GM21447 (cell line): ENCODE data around the gene SLC6A9.
A peak's percentile ranks its signal among the peaks of the same experiment; 100 is the strongest.

Source experiments
- ATAC-seq: cut with Tn5 transposase; IDR thresholded peaks from one replicate; pipeline ENCODE4 v1.9.1; 2021; ENCODE audit not compliant: unreplicated experiment

The SLC6A9 gene

GRCh38 chr1:44029911-44030604 is 1.2 kb downstream of the SLC6A9 start:
- ATAC-seq = peak; percentile 83

GRCh38 chr1:44029260-44029910 is 1.9 kb downstream of the SLC6A9 start:
- ATAC-seq = peak; percentile 17

- no peak for ATAC-seq
These were observed 3.9 kb downstream of the SLC6A9 start for GRCh38 chr1:44027320-44027719.

DNA sequence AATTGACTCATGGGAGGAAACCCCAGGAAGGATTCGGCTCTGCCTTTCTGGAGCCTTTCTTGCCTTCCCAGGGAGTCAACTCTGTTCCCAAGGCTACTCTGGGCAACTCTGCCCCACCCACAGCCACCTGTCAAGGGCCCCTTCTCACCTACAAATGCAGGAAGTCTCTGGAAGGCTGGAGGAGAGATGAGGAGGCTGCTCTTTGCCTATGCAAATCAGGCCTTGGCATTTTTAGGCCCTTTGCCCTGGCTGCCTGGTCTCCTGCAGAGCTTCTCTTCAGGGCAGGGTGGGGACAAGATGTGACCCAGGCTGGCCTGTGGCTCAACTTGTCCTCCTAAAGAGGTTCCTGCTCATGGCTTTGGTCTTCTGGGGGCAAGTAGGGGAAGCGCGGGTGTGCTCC is 5.4 kb downstream of the SLC6A9 start:
- no peak for ATAC-seq

DNA sequence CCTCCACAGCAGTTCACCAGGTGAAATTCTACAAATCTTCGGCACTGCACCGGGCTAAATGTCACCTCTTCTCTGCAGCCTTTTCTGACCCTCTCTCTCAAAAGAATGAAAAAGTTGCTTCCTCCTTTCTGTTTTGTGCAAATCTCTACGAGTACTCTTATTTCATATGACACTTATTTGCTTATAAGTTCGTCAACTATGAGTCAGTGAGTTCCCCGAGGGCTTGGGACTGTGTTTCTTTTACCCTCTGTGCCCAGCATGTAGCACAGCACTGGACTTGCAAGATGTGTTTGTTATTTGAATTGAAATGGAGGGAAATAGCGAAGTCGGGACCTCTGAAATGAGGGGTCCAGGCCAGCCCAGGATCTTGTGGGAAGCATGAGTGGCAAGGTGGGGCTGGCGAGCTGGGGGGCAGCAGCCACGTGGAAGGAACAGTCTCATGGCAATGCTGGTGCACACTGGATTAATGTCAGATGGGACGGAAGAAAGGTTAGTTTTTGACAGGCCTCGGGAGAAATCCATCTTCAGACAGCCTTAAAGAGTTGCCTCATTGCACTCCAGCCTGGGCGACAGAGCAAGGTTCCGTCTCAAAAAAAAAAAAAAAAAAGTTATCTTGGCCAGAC is 6.2 kb downstream of the SLC6A9 start:
- ATAC-seq = no peak

DNA sequence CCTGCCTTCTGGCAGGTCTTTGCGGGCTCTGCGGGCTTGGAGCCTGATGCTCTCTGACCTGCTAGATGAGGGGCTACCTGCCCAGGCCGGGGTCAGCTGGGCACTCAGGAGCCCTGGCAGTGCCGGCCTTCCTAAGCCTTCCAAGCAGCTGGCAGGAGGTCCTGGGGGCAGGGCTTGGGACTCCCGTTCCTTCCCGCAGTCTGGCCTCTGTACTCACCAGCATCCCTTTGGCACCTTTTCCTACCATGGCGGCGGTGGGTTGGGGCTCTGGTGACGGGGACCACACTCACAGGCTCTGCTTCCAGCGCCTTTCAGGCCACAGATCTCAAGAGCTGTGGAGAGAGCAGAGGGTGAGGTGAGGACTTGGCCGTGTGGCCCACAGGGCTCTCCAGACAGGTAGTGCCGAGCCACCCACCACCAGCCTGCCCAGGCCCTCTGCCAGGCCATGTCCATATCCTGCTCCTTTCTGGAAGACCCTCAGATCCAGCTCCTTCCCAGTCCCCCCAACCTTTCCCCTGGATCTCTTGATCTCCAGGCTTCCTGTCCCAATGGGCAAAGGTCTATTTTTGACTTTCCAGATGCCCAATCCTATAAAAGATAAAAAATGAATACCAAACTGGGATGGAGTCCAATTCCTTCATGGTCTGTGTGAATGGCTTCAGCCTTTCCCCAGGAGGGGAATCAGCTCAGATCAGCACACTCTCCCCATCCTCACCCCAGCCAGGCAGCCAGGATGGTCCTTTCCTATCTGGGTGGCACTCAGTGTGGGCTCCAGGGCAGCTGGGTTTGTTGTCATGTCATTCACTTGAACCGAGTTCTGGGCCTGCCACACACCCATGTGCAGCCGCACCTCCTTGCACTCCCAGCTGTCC is 7.0 kb downstream of the SLC6A9 start:
- ATAC-seq = no peak

DNA sequence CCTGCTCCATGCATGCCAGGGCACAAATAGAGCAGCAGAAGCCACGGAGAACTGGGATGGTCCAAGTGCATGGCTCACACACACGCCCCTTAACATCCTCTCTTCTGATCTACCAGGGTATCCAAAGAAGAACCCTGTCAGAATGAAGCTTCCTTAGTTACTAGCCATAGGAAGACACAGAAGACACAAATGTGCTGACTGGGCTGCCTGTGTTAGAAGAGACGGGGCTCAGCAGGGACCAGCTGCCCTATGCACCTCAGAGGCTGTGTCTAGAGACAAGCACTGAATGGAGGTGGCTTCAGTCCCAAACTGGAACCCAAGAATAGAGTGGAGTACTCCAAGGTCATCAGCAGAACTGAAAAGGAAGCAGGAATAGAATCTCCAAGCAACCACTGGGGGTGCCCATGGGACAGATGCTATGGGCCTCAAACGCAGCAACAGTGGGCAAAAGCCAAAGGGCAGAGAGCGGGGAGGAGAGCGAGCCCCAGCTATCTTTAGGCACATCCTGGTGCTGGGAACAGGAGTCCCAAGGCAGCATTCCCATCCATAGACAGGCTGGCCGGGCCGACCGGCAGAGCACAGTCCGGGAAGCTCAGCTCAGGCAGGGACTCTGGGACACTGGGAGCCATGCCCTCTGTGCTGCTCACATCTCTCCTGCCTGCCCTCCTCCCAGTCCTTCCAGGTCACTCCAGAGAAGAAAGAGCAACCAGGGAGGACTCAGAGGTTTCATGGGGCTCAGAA is 9.5 kb downstream of the SLC6A9 start:
- no peak for ATAC-seq

DNA sequence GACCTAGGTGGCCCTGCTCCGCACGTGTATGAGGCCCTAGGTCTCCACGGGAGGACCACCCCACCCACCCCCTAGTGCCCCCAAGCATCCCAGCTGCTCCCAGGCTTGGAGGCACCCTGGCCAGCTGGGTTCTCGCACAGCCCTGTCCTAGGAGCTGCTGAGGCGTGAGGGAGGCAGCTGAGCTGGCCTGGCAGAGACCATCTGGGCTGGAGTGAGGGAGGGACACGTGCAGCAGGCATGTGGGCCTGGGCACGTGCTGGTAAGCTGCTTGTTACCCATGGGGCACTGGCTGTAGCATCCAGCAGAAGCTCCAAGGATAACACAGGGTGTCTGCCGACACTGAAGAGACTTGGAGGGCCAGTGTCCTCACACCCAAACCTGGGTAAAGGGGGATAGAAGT is 10.1 kb downstream of the SLC6A9 start:
- no peak for ATAC-seq

DNA sequence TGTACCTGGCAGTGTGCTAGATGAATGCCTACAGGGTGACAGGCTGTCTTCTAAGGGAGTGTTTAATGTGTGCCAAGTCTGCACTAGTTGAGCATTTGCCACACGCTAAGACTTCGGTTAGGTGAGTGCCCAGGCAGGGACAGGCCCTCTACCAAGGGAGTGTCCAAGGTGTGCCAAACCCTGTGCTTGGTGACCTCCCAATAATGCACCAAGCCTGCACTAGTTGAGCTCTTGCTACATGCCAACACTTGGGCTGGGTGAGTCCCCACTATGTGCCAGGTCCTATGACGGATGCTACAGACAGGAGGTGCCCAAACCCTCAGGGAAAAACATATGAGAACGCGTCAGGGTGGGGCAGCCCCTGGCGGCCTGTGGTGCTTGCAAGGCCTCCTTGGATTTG is 10.8 kb downstream of the SLC6A9 start:
- no peak for ATAC-seq

- no peak for ATAC-seq
These were observed 11.8 kb downstream of the SLC6A9 start for GRCh38 chr1:44019466-44019948.

DNA sequence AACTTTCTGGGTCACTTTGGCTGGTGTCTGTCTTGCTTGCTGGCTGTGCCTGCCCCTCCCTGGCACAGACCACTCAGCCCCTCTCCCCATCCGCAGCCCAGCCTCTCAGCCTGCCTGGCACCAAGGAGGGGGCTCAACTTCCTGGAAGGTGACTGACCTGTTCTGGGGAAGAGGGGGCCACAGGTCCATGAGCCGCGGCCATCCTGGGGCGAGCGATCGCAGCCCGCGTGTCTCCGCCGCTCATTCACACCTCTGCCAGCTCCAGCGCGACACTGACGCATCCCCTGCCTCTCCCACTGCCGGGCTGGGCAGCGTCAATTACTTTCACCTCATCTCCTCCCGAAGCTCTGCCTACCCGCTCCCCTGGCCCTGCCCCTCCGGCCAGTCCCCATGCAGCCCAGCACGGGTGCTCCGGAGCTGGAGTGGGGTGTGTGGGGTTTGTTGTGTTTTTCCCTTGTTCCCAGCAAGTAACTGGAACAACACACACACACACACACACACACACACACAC is 14.3 kb downstream of the SLC6A9 start:
- ATAC-seq = no peak

DNA sequence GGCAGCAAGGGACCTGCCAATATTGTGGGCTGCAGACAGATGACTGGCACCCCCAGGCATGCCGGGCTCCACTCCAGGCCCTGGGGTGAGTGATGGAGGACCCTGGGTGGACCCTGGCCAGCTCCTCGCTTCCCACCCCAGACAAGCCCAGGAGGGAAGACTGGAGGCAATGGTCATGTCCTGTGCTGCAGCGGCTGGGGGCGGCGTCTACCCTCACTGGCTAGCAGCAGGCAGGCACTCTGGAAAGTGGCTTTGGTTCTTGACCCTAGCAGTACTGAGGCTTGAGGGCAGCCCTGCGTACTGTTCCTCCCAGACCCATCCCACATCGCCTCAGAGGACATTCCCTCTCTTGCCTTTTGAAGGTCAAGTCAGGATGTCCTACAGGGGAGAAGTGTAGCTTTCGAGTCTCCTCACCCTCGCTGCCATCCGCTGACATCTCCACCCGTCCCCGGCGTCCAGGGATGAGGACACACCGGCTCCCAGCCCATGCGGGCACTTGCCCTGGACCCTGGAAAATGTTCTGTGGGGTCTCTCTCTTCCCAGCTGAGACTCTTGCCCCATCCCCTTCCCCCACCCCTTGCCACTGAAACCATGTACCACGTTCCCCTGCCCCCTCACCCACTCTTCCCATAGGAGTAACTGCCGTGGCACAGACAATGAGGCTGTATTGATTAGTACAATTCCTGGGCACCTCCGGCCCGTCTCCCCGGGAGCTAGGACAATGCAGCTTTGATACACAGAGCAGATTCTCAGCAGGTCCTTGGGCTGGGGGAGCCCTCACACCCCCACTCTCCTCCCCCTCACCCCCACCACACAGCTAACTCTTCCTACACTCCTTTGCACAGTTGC is 15.0 kb downstream of the SLC6A9 start:
- no peak for ATAC-seq

GRCh38 chr1:44015206-44015605 is 16.1 kb downstream of the SLC6A9 start:
- ATAC-seq = no peak

- no peak for ATAC-seq
These were observed 16.7 kb downstream of the SLC6A9 start for GRCh38 chr1:44014365-44015104.

DNA sequence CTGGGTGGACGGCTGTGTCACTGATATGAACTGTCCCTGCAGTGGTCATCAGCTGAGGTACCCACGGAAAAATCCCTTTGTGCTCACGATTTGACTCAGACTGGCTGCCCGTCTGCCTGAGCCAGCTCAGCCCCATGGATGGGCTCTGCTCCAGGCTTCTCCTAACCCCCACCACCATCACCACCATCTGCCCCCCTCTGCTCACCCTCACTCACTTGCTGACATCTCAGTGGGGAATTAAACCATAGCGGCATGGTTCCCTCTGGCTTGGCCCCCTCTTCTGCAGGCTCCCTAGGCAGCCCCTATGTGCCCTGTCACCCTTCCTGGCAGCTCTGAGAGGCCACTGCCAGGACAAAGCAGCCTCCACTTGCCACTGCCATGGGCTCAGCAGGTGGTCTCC is 17.3 kb downstream of the SLC6A9 start:
- no peak for ATAC-seq

GRCh38 chr1:44012941-44013609 is 18.2 kb downstream of the SLC6A9 start:
- ATAC-seq = no peak

- ATAC-seq = no peak
These were observed 18.9 kb downstream of the SLC6A9 start for GRCh38 chr1:44012404-44012803.

- no peak for ATAC-seq
These were observed 20.3 kb downstream of the SLC6A9 start for GRCh38 chr1:44010935-44011471.
